Effector memory CD4-positive, alpha-beta T cell (primary cell): Measurements from ENCODE around the gene MYLK.

Experiments
- DNase-seq, 3 donors: peaks; one replicate each; pipeline ENCODE4 v3.0.0-alpha.2; 2020
- H3K27ac ChIP-seq: 2 replicates; pipeline ENCODE4 v1.7.0; 2013; ENCODE audit warnings: mild to moderate bottlenecking, low read length, moderate library complexity; ENCODE audit not compliant: insufficient read depth, poor library complexity, severe bottlenecking
- H3K27me3 ChIP-seq: replicated peaks from 2 replicates; pipeline ENCODE4 v1.7.0; 2013; ENCODE audit warnings: mild to moderate bottlenecking, low read length; ENCODE audit not compliant: insufficient read depth, control insufficient read depth, poor library complexity, severe bottlenecking
- H3K36me3 ChIP-seq: 2 replicates; pipeline ENCODE4 v1.7.0; 2013; ENCODE audit warnings: mild to moderate bottlenecking, low read length, moderate library complexity; ENCODE audit not compliant: control insufficient read depth, insufficient read depth
- H3K4me1 ChIP-seq: 2 replicates; pipeline ENCODE4 v1.7.0; 2013; ENCODE audit warnings: low read length, mild to moderate bottlenecking; ENCODE audit not compliant: control insufficient read depth, insufficient read depth, poor library complexity, severe bottlenecking
- H3K4me3 ChIP-seq: 2 replicates; pipeline ENCODE4 v1.7.0; 2013; ENCODE audit warnings: low read length, low read depth, mild to moderate bottlenecking; ENCODE audit not compliant: insufficient read depth, poor library complexity, severe bottlenecking
- H3K9me3 ChIP-seq: 2 replicates; pipeline ENCODE4 v1.7.0; 2013; ENCODE audit warnings: mild to moderate bottlenecking, low read length, moderate library complexity; ENCODE audit not compliant: control insufficient read depth

The MYLK gene

GRCh38 chr3:123790254-123791072, 93.7 kb downstream of the MYLK start:
- no peaks in the 10 kb centered on the region for H3K36me3 ChIP-seq
- no peaks in the 10 kb centered on the region for H3K9me3 ChIP-seq
- no peak overlapping the region for H3K4me3 ChIP-seq
- H3K27ac ChIP-seq: no peak overlapping the region
- no peaks in the 10 kb centered on the region for H3K27me3 ChIP-seq
- no peaks in the 10 kb centered on the region for H3K4me1 ChIP-seq
- DNase-seq: no peak

- no peaks in the 10 kb centered on the region for H3K27me3 ChIP-seq
- no peak overlapping the region for H3K4me3 ChIP-seq
- H3K36me3 ChIP-seq: no peaks in the 10 kb centered on the region
- no peak for DNase-seq
- H3K4me1 ChIP-seq: no peaks in the 10 kb centered on the region
- H3K9me3 ChIP-seq: no peaks in the 10 kb centered on the region
- H3K27ac ChIP-seq: no peak overlapping the region
These were observed 94.4 kb downstream of the MYLK start for GRCh38 chr3:123789760-123790159.

- Histone ChIP-seq H3K4me3 (no peak overlapping the region), H3K27ac (no peak overlapping the region), H3K4me1 (no peaks in the 10 kb centered on the region), H3K9me3 (no peaks in the 10 kb centered on the region), H3K27me3 (no peaks in the 10 kb centered on the region), H3K36me3 (no peaks in the 10 kb centered on the region)
- DNase-seq: no peak
These were observed 95.0 kb downstream of the MYLK start for GRCh38 chr3:123789160-123789559.

- no peaks in the 10 kb centered on the region for H3K36me3 ChIP-seq
- no peaks in the 10 kb centered on the region for H3K9me3 ChIP-seq
- H3K27ac ChIP-seq: no peak overlapping the region
- H3K4me3 ChIP-seq: no peak overlapping the region
- DNase-seq: no peak
- no peaks in the 10 kb centered on the region for H3K27me3 ChIP-seq
- H3K4me1 ChIP-seq: no peaks in the 10 kb centered on the region
These were observed 95.4 kb downstream of the MYLK start for GRCh38 chr3:123788710-123789109.

GRCh38 chr3:123787133-123787532, 97.0 kb downstream of the MYLK start:
- Histone ChIP-seq H3K27ac (no peak overlapping the region), H3K9me3 (no peaks in the 10 kb centered on the region), H3K27me3 (no peaks in the 10 kb centered on the region), H3K4me3 (no peak overlapping the region), H3K36me3 (no peaks in the 10 kb centered on the region), H3K4me1 (no peaks in the 10 kb centered on the region)
- no peak for DNase-seq

- Histone ChIP-seq H3K4me1 (no peaks in the 10 kb centered on the region), H3K9me3 (no peaks in the 10 kb centered on the region), H3K36me3 (no peaks in the 10 kb centered on the region), H3K4me3 (no peak overlapping the region), H3K27me3 (no peaks in the 10 kb centered on the region), H3K27ac (no peak overlapping the region)
- DNase-seq: no peak
These were observed 98.5 kb downstream of the MYLK start for GRCh38 chr3:123785602-123786001.

- no peaks in the 10 kb centered on the region for H3K27me3 ChIP-seq
- DNase-seq: no peak
These were observed 100.3 kb downstream of the MYLK start for GRCh38 chr3:123783811-123784210.

GRCh38 chr3:123783050-123783689, 101.0 kb downstream of the MYLK start:
- Histone ChIP-seq H3K36me3 (no peaks in the 10 kb centered on the region), H3K4me1 (no peaks in the 10 kb centered on the region), H3K4me3 (no peak overlapping the region), H3K9me3 (no peaks in the 10 kb centered on the region), H3K27me3 (no peaks in the 10 kb centered on the region), H3K27ac (no peak overlapping the region)
- DNase-seq: no peak

More at GRCh38 chr3:123783811-123784210, 100.3 kb downstream of the MYLK start:
- no peak overlapping the region for H3K4me3 ChIP-seq
- no peaks in the 10 kb centered on the region for H3K4me1 ChIP-seq
- H3K36me3 ChIP-seq: no peaks in the 10 kb centered on the region
- H3K9me3 ChIP-seq: no peaks in the 10 kb centered on the region
- no peak overlapping the region for H3K27ac ChIP-seq

- Histone ChIP-seq H3K4me1 (no peaks in the 10 kb centered on the region), H3K4me3 (no peak overlapping the region), H3K27ac (no peak overlapping the region), H3K27me3 (no peaks in the 10 kb centered on the region), H3K9me3 (no peaks in the 10 kb centered on the region), H3K36me3 (no peaks in the 10 kb centered on the region)
- no peak for DNase-seq
These were observed 101.6 kb downstream of the MYLK start for GRCh38 chr3:123782488-123782887.

GRCh38 chr3:123781571-123782275, 102.4 kb downstream of the MYLK start:
- Histone ChIP-seq H3K4me1 (no peaks in the 10 kb centered on the region), H3K27me3 (no peaks in the 10 kb centered on the region), H3K27ac (no peak overlapping the region), H3K4me3 (no peak overlapping the region), H3K36me3 (no peaks in the 10 kb centered on the region), H3K9me3 (no peaks in the 10 kb centered on the region)
- DNase-seq: no peak
